Sigmoid colon (tissue), 3 donors: Measurements from ENCODE around the gene TUBB4A.

ENCODE experiments used
- POLR2A ChIP-seq, 2 donors: fragments of 450-650 bp; IDR thresholded peaks; one replicate each; pipeline ENCODE4 v1.6.1; 2016; ENCODE audit warnings: antibody characterized with exemption in 2 of 2, mild to moderate bottlenecking in 2 of 2, moderate library complexity in 2 of 2
- TF ChIP-seq, protein P1 (sequence below), 4 experiments: fragments of 450-650 bp in 3 of 4; fragments of 200-600 bp in 1 of 4; IDR thresholded peaks; one replicate each; pipeline ENCODE4 v1.5.1; 2016 to 2019; ENCODE audit warnings: antibody characterized with exemption in 4 of 4, mild to moderate bottlenecking in 3 of 4, moderate library complexity in 2 of 4

DNA sequence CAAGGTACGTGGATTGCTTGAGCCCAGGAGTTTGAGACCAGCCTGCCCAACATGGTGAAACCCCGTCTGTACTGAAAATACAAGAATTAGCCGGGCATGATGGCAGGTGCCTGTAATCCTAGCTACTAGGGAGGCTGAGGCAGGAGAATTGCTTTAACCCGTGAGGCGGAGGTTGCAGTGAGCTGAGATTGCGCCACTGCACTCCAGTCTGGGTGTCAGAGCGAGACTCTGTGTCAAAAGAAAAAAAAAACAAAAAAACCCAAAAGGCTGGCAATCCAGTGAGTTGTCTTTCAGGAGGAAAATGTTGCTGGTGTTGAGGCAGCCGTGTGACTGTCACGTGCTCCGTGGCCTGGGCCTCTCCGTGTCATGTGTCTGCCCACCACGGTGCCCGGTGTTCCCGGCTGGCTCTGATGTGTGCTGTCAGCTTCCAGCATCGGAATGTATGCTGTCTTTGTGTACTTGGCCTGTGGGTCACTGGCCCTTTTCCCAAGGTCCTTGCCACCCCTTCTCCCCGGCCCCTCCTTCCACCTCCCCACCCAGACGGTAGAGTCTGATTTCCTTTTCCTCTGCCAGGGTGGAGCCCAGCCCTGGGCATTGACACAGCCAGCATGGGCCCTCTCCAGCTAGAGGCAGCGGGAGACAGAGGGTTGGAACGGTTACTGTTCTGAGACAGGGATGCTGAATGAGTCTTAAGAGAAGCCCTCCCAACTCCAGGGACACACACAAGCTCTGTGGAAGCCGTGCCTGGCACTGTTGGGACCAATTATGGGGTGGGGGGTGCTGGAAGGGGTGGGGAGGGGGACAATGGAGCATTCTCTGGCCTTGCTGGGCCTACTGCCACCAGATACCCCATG lies 7.2 kb upstream of the TUBB4A start:
- TF ChIP-seq, protein P1, sequence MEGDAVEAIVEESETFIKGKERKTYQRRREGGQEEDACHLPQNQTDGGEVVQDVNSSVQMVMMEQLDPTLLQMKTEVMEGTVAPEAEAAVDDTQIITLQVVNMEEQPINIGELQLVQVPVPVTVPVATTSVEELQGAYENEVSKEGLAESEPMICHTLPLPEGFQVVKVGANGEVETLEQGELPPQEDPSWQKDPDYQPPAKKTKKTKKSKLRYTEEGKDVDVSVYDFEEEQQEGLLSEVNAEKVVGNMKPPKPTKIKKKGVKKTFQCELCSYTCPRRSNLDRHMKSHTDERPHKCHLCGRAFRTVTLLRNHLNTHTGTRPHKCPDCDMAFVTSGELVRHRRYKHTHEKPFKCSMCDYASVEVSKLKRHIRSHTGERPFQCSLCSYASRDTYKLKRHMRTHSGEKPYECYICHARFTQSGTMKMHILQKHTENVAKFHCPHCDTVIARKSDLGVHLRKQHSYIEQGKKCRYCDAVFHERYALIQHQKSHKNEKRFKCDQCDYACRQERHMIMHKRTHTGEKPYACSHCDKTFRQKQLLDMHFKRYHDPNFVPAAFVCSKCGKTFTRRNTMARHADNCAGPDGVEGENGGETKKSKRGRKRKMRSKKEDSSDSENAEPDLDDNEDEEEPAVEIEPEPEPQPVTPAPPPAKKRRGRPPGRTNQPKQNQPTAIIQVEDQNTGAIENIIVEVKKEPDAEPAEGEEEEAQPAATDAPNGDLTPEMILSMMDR (IDR thresholded peaks at IDR 0.05), result no peak
- no peak for TF ChIP-seq POLR2A (IDR thresholded peaks at IDR 0.05)
